H54 (cell line): ENCODE measurements around the gene CARD10.

Experiments used
- DNase-seq: peaks from one replicate; pipeline ENCODE4 v3.0.0; 2011; ENCODE audit warnings: low spot score, mixed read lengths; ENCODE audit not compliant: insufficient read length
- FAIRE-seq: peaks from 3 replicates; lab custom pipeline; 2011; peaks lifted over from hg19 to GRCh38; lab: Jason Lieb, UNC
- POLR2A ChIP-seq: IDR thresholded peaks from 2 replicates; pipeline ENCODE4 v1.6.1; 2011; ENCODE audit warnings: low read depth, mild to moderate bottlenecking, low read length

The CARD10 gene

DNA sequence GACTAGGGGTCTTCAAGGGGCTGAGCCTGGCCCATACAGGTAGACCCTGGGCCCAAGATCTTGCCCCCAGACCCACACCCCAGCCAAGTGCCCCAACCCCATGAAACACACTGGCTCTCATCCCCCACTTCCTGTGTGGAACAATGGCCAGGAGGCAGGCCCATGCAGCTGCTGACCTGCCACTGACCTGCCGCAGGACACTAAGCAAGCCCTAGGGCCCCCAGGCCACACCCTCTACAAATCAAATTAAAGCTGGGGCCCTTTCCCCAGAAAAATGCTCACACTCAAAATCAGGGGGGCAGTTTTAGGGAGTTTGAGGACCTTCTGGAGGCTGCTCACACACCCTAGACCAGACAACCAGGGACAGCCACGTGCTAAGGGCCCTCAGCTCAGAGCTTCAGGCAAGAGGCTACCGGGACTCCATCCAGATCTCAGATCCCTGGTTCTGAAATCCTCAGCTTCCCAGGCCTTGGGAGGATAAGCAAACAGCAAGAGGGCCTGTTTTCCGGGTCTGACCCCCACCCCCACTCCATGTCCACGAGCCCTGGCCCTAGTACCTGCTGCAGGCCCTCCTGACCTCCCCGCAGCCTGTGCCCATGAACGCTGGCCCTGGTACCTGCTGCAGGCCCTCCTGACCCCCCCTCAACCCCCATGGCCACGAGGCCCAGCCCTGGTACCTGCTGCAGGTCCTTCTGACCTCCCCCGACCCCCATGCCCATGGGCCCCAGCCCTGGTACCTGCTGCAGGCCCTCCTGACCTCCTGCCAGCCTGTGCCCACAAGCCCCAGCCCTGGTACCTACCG lies 10.0 kb downstream of the CARD10 start:
- no peak for DNase-seq
- FAIRE-seq = no peak
- TF ChIP-seq POLR2A = no peak

DNA sequence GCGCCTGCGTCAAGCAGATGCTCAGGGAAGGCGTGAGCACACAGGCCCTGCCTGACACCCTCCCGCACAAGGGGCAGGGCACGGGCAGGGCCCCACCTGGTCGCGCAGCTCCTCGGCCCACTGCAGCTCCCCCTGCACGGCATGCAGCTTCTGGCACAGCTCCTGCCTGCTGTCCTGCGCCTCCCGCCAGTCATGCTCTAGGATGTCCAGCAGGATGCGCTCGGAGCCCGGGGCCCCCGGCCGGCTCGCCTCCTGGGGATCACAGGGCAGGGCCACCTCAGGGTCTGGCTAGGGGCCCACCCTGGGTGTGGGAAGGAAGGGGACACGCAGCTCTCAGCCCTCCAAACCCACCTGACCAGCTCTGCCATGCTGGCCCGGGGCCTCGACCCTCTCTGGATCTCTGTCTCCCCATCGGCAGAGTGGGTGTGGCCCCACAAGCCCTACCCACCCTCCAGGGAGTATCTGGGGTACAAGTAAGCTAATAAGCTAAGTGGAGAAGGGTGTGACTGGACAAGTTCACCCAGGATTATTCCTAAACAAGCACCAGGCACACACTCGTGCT lies 10.7 kb downstream of the CARD10 start:
- FAIRE-seq (no peak), DNase-seq (no peak)

DNA sequence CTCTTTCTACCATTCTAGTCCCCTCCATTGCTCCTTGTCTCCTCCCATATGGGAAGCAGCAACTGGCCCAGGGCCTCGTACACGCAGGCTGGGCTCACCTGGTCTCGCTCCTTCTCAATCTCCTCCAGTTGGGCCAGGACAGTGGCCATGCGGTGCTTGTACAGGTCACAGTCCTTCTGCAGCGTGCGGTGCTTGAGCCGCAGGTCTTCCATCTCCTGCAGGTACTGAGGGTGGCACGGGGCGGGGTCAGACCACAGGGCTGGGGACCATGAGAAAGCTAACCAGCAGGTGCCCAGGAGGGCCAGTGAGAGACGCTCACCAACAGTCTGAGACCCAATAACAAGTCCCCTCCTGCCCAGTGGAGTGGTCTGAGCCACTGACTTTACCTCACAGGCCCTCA lies 11.5 kb downstream of the CARD10 start:
- TF ChIP-seq POLR2A = no peak
- FAIRE-seq = no peak
- DNase-seq = no peak

More for the DNA sequence above, 10.7 kb downstream of the CARD10 start:
- TF ChIP-seq POLR2A = no peak

DNA sequence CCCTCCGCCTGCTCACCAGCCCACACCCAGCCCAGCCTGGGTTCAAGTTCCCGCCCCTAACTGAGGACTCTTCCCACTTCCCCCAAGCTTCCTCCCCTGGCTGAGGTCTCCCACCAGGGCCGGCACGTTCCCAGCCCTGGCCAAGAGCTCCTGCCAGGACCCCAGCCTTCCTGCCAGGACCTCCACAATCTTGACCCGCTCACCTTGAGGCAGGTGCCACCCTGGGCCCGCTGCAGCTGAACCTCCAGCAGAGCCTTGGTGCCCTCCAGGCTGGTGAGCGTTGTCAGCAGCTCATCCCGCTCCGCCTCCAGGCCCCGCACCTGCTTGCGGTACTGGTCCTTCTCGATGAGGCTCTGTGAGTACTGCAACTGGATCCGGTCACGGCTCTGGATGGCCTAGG lies 13.2 kb downstream of the CARD10 start:
- no peak for TF ChIP-seq POLR2A
- FAIRE-seq = no peak

DNA sequence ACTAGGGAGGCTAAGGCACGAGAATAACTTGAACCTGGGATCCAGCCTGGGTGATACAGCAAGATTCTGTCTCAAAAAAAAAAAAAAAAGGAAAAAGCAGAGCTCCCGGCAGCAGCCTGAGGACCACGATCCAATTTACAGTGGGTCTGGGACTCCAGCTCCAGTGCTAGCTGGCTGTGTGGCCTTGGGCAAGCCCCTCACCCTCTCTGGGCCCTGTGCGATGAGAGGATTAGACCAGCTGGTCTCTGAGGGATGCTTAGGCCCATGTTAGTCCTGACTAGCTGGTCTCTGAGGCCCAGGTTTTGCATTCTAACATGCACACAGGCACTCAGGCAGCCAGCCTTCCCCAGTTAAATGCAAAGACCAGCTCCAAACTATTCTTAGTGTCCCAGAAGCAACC lies 13.7 kb downstream of the CARD10 start:
- no peak for TF ChIP-seq POLR2A
- FAIRE-seq (no peak), DNase-seq (no peak)

More for the DNA sequence above, 13.2 kb downstream of the CARD10 start:
- no peak for DNase-seq

DNA sequence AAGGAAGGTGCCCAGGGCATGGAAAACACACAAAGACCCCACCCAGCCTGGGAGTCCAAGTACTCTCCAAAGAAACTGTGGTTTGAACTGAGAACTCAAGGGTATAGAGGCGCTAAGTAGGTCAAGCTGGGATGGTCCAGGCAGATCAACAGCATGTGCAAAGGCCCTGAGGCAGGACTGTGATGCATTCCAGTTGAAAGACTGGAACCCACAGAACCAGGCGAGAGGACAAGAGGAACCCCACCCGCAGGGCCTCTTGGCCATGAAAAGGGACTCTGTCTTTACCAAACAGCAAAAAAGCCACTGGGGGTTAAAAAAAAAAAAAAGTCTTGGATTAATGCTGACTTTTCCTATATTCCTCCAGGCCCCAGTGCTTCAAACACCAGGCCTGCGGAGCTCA lies 14.3 kb downstream of the CARD10 start:
- FAIRE-seq (no peak), DNase-seq (no peak)
- no peak for TF ChIP-seq POLR2A

- FAIRE-seq = no peak
- TF ChIP-seq POLR2A = no peak
- no peak for DNase-seq
These were observed 15.4 kb downstream of the CARD10 start for GRCh38 chr22:37503850-37504249.

DNA sequence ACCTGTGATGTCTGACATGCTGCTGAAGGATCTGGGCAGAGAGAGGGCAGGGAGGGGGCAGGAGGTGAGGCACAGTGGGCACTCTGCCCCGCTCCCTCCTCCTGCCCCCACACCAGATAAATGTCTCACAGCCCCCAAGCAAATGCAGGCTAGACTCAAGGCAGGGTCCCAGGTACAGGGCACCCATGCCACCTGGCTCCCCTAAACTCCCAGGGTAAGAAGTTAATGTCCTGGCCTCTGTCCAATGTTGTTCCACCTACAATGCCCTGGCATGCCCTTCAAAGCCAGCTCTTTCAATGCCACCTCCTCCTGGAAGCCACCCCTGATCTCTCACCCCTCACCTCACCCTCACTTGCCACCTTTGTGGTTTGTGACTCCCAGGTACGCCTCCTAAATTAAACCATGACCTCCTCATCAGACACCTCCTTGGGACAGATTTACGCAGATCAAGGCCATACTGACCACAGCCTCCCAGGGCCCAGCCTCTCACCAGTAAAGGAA lies 16.0 kb downstream of the CARD10 start:
- no peak for FAIRE-seq
- no peak for TF ChIP-seq POLR2A
- DNase-seq = no peak

- FAIRE-seq (no peak), DNase-seq (no peak)
- TF ChIP-seq POLR2A = no peak
These were observed 16.7 kb downstream of the CARD10 start for GRCh38 chr22:37502342-37503182.

DNA sequence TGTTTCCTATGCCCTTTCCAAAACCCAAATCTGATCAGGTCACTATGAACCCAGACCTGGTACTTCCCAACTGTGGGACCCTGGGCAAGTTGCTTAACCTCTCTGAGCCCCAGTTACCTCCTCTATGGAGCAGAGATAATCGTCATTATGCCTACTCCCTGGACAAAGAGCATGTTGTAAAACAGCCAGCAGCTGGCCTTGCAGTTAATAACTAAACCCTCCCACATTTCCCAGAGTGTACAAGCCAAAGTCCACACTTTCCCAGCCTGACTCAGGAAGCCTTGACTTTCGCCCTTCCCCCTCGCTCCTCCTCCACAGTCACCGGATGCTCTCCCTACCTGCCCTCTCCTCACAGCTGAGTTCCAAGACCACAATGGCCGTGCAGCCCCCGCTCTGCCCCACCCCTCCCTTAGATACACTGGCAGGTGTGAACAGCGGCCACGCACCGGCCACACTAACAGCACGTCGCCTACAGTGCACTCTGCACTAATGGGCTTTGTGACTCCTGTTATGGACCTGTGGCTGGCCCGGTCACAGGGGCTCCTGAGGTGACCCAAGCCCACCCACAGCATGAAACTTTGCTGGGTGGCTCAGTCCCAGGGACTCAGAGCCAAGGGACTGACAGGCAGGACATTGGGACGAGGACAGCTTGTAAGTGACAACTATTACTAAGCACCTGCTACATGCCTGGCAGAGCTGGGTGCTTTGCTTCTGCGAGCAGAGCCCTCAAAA lies 17.4 kb downstream of the CARD10 start:
- TF ChIP-seq POLR2A = no peak
- no peak for FAIRE-seq
- DNase-seq = no peak

- no peak for FAIRE-seq
- no peak for TF ChIP-seq POLR2A
These were observed 18.2 kb downstream of the CARD10 start for GRCh38 chr22:37500745-37501609.

GRCh38 chr22:37499789-37500540 lies 19.2 kb downstream of the CARD10 start:
- no peak for TF ChIP-seq POLR2A
- DNase-seq (no peak), FAIRE-seq (no peak)

More at GRCh38 chr22:37500745-37501609, 18.2 kb downstream of the CARD10 start:
- DNase-seq = no peak
